Calu3 (cell line): Measurements from ENCODE around the gene SPRR2F. TPM values are rescaled to one million over a fixed set of nuclear protein-coding genes. Genes with fewer than 3 reads are reported as not detected.

ENCODE experiments used
- Bru-seq: library from RNA; stranded (reverse); fragments of 400-500 nt; gene quantifications from one replicate; lab custom pipeline; 2021; lab: Mats Ljungman, UMichigan
- BruChase-seq, 2 experiments: library from RNA; stranded (reverse); fragments of 400-500 nt; gene quantifications; one replicate each; lab custom pipeline; 2021; lab: Mats Ljungman, UMichigan
- BruUV-seq: library from RNA; stranded (reverse); fragments of 400-500 nt; replicated peaks from 2 replicates; lab custom pipeline; 2021; lab: Mats Ljungman, UMichigan
- CTCF ChIA-PET: fragments of 300-600 bp; sonication (Branson Sonifier 250); formaldehyde crosslinking; loops from one replicate; lab custom pipeline; 2022; ENCODE audit warnings: antibody characterized with exemption; lab: Charles Lee
- DNase-seq: peaks from one replicate; pipeline ENCODE4 v3.0.0; 2022
- H3K27ac Mint-ChIP-seq: one replicate; pipeline ENCODE4 v1.8.0; 2022; ENCODE audit warnings: mixed read lengths; ENCODE audit not compliant: unreplicated experiment
- H3K27me3 Mint-ChIP-seq: one replicate; pipeline ENCODE4 v1.8.0; 2022; ENCODE audit warnings: mixed read lengths; ENCODE audit not compliant: unreplicated experiment
- H3K36me3 Mint-ChIP-seq: one replicate; pipeline ENCODE4 v1.8.0; 2022; ENCODE audit warnings: mild to moderate bottlenecking, moderate library complexity, mixed read lengths; ENCODE audit not compliant: insufficient read depth, unreplicated experiment
- H3K4me1 Mint-ChIP-seq: one replicate; pipeline ENCODE4 v1.8.0; 2022; ENCODE audit warnings: mild to moderate bottlenecking, low read depth, mixed read lengths; ENCODE audit not compliant: unreplicated experiment
- H3K4me3 Mint-ChIP-seq: one replicate; pipeline ENCODE4 v1.8.0; 2022; ENCODE audit warnings: mild to moderate bottlenecking, low read depth, moderate library complexity, mixed read lengths; ENCODE audit not compliant: unreplicated experiment
- H3K9me3 Mint-ChIP-seq: one replicate; pipeline ENCODE4 v1.8.0; 2022; ENCODE audit warnings: low read depth, mixed read lengths; ENCODE audit not compliant: unreplicated experiment
- CTCF ChIP-seq: fragments of 200-600 bp; IDR thresholded peaks from one replicate; pipeline ENCODE4 v1.8.0; 2022; ENCODE audit warnings: antibody characterized with exemption; ENCODE audit not compliant: unreplicated experiment
- intact Hi-C: fragments of 100-400 bp; cut with micrococcal nuclease; formaldehyde crosslinking; loops from one replicate; pipeline ENCODE4 v1.10.0; 2022; ENCODE audit not compliant: unreplicated experiment
- long read RNA-seq: library from polyadenylated mRNA; stranded (forward); transcript quantifications from one replicate; pipeline ENCODE4 v2.0.0, GENCODE V29; 2022
- total RNA-seq: library from RNA; stranded (reverse); gene quantifications from 2 replicates; pipeline ENCODE4 v1.2.3, GENCODE V29; 2022

Gene SPRR2F, protein sequence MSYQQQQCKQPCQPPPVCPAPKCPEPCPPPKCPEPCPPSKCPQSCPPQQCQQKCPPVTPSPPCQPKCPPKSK
- total RNA-seq (not detected in 2 replicates), Bru-seq, nascent RNA (not detected), BruChase-seq, experiment 1, labeled RNA remaining after a 6-hour chase (not detected), BruChase-seq, experiment 2, labeled RNA remaining after a 2-hour chase (not detected)
- long read RNA-seq, result 0 reads

GRCh38 chr1:153113416-153113815 is at the start of gene SPRR2F:
SPRR2F (minus strand) TSS chr1:153113516; CDS start chr1:153112733, 783 bp downstream.
- no peak for DNase-seq
- H3K9me3 Mint-ChIP-seq, result peaks cover under 1% of the 10 kb centered on the region
- intact Hi-C loops, result no loop called here
- CTCF ChIA-PET, result no interaction called here
- no TSS peak for BruUV-seq
- TF ChIP-seq CTCF, result no peak
- no peak within 1 kb of the TSS for H3K27ac Mint-ChIP-seq
- no peaks in the 10 kb centered on the region for H3K4me1 Mint-ChIP-seq
- H3K4me3 Mint-ChIP-seq, result no peak within 1 kb of the TSS
- H3K27me3 Mint-ChIP-seq, result no peaks in the 10 kb centered on the region
- no peaks in the 10 kb centered on the region for H3K36me3 Mint-ChIP-seq

DNA sequence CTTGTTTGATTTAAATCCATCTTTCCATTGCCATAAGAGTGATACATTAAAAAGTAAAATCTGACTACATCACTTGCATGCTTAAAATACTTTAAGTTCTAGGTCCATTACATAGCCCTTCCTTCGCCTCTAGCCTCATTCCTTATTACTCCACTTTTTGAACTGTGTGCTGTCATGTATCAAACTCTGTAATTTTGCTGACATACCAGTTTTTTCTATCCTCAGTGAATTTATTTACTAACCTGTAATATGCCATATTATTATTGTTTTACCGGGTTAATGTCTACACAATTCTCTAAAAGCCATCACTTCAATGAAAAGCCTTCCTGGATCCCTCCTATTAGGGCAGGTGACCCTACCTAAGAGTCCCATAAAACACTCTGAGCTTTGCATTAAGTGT is 42.2 kb upstream of the SPRR2F start:
- Mint-ChIP-seq H3K27me3 (peaks cover 24% of the 10 kb centered on the region), H3K9me3 (peaks cover 6% of the 10 kb centered on the region), H3K4me1 (no peaks in the 10 kb centered on the region), H3K4me3 (no peak overlapping the region), H3K27ac (no peak overlapping the region), H3K36me3 (no peaks in the 10 kb centered on the region)
- CTCF ChIA-PET, result interaction anchor here (0.6 kb wide), 1 partner anchor 195 kb away, joined by 4 read pairs; no protein-coding TSS in a partner anchor
- no peak for DNase-seq
- no peak for TF ChIP-seq CTCF
- intact Hi-C loops, result no loop called here
- BruUV-seq, result no TSS peak

DNA sequence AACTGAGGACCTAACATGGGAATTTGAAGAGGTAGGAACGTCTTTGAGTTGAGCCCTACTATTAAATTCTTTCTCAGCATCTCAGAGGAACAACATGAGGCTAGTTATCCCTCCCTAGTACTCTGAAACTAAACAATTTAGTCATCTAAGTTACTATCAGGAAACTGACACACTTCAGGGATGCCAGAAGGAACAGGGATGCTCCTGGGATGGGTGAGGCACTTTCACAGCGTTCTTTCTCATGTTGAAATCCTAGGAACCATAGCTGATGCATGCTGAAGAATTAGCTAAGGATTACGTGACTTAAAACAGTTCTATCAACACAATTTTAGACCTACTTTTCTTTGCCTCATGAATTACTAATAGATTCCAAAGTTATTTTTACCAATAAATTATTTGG is 39.2 kb upstream of the SPRR2F start:
- no peaks in the 10 kb centered on the region for H3K36me3 Mint-ChIP-seq
- peaks cover 37% of the 10 kb centered on the region for H3K27me3 Mint-ChIP-seq
- BruUV-seq, result no TSS peak
- no peak for DNase-seq
- CTCF ChIA-PET, result no interaction called here
- H3K4me3 Mint-ChIP-seq, result no peak overlapping the region
- no peaks in the 10 kb centered on the region for H3K4me1 Mint-ChIP-seq
- H3K27ac Mint-ChIP-seq, result no peak overlapping the region
- no peaks in the 10 kb centered on the region for H3K9me3 Mint-ChIP-seq
- no peak for TF ChIP-seq CTCF
- intact Hi-C loops, result no loop called here

DNA sequence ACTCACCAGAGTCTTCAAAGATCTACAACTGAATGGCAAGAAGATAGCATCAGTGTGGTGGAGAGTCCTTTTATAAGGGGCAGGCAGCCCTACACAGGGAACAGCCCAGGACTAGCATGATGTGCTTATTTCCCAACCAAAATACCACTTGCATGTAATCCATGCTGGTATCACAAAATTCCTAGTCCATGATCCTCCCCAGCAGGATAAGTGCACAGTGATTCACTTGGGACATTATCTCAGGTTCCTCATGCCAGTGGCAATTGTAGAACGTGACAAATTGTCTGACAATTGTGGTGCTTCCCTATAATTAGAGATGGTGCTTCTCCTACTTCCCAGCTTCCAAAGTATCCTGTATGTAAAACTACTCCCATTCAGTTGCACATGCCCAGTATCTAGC is 37.5 kb upstream of the SPRR2F start, which contains the start of gene SPRR2G:
TSS of gene SPRR2G (minus strand) at position 45 of the 400 bp plus-strand sequence. CDS start 780 bp downstream, outside the sequence.
- Mint-ChIP-seq H3K4me1 (no peaks in the 10 kb centered on the region), H3K36me3 (no peaks in the 10 kb centered on the region), H3K27ac (no peak within 1 kb of the TSS), H3K27me3 (peaks cover 33% of the 10 kb centered on the region), H3K9me3 (no peaks in the 10 kb centered on the region), H3K4me3 (no peak within 1 kb of the TSS)
- TF ChIP-seq CTCF, result no peak
- BruUV-seq, result no TSS peak
- CTCF ChIA-PET, result no interaction called here
- DNase-seq, result no peak
- intact Hi-C loops, result no loop called here
